Neural cell (in vitro differentiated cells): ENCODE results near the gene CCDC172. TPM values are rescaled to one million over a fixed set of nuclear protein-coding genes. Genes with fewer than 3 reads are reported as not detected.
"Not testable (repeated sequence)": the region's sequence is repeated elsewhere in the genome, so short reads cannot be mapped to it uniquely, and the experiment has no call there.

Experiments used
- H2AFZ ChIP-seq: fragments of 200-600, 300-800 bp; sonication (generic), shearing (Covaris generic); 2 replicates; pipeline ENCODE4 v1.6.0; 2014; ENCODE audit warnings: low read depth, mild to moderate bottlenecking, antibody characterized with exemption, low read length, moderate library complexity
- H3F3A ChIP-seq: fragments of 200-600 bp; shearing (Covaris generic); 2 replicates; pipeline ENCODE4 v1.6.1; 2016; ENCODE audit warnings: mild to moderate bottlenecking, moderate library complexity, mixed read lengths, antibody characterized with exemption, low read length; ENCODE audit not compliant: insufficient read depth, poor library complexity, severe bottlenecking
- H3K27ac ChIP-seq: fragments of 200-600, 300-800 bp; sonication (generic), shearing (Covaris generic); 2 replicates; pipeline ENCODE4 v1.5.1; 2014; ENCODE audit warnings: mild to moderate bottlenecking, low read length, moderate library complexity
- H3K27me3 ChIP-seq: fragments of 300-800, 200-600 bp; sonication (generic), shearing (Covaris generic); 2 replicates; pipeline ENCODE4 v1.6.0; 2014; ENCODE audit warnings: mild to moderate bottlenecking, low read depth, low read length, moderate library complexity; ENCODE audit not compliant: insufficient read depth
- H3K36me3 ChIP-seq: fragments of 300-800, 200-600 bp; sonication (generic), shearing (Covaris generic); 2 replicates; pipeline ENCODE4 v1.5.1; 2014; ENCODE audit warnings: mild to moderate bottlenecking, antibody characterized with exemption, low read length, moderate library complexity; ENCODE audit not compliant: insufficient read depth
- H3K4me2 ChIP-seq: fragments of 300-800, 200-600 bp; sonication (generic), shearing (Covaris generic); 2 replicates; pipeline ENCODE4 v1.6.0; 2014; ENCODE audit warnings: mild to moderate bottlenecking, low read length
- H3K4me3 ChIP-seq: fragments of 300-800, 200-600 bp; sonication (generic), shearing (Covaris generic); 2 replicates; pipeline ENCODE4 v1.5.1; 2014; ENCODE audit warnings: mild to moderate bottlenecking, low read length, moderate library complexity
- H3K79me2 ChIP-seq: fragments of 200-600 bp; shearing (Covaris generic); replicated peaks from 2 replicates; pipeline ENCODE4 v1.6.0; 2014; ENCODE audit warnings: mild to moderate bottlenecking, low read length, moderate library complexity; ENCODE audit not compliant: insufficient read depth
- H3K9ac ChIP-seq: fragments of 300-800, 200-600 bp; sonication (generic), shearing (Covaris generic); 2 replicates; pipeline ENCODE4 v1.6.1; 2016; ENCODE audit warnings: mild to moderate bottlenecking, low read length, mixed read lengths
- H3K9me2 ChIP-seq: fragments of 200-600 bp; shearing (Covaris generic); 2 replicates; pipeline ENCODE4 v1.6.1; 2016; ENCODE audit warnings: mild to moderate bottlenecking, low read length, mixed read lengths; ENCODE audit not compliant: insufficient read depth
- H3K9me3 ChIP-seq: fragments of 200-600, 300-800 bp; sonication (generic), shearing (Covaris generic); 2 replicates; pipeline ENCODE4 v1.6.1; 2016; ENCODE audit warnings: mild to moderate bottlenecking, mixed run types, low read length, moderate library complexity, mixed read lengths
- H4K20me1 ChIP-seq: fragments of 200-600 bp; shearing (Covaris generic); 2 replicates; pipeline ENCODE4 v1.6.1; 2016; ENCODE audit warnings: mild to moderate bottlenecking, mixed run types; ENCODE audit not compliant: insufficient read depth
- CTCF ChIP-seq: fragments of 450-650 bp; IDR thresholded peaks from 2 replicates; pipeline ENCODE4 v1.5.1; 2014; ENCODE audit warnings: antibody characterized with exemption, mild to moderate bottlenecking, moderate library complexity; ENCODE audit not compliant: poor library complexity, severe bottlenecking
- EZH2 ChIP-seq: fragments of 200-600, 300-800 bp; shearing (Covaris generic), sonication (generic); IDR thresholded peaks from 2 replicates; pipeline ENCODE4 v1.6.1; 2014; ENCODE audit warnings: antibody characterized with exemption, low read length, borderline replicate concordance, mild to moderate bottlenecking; ENCODE audit not compliant: insufficient read depth, poor library complexity, severe bottlenecking
- MXI1 ChIP-seq: fragments of 450-650 bp; conservative IDR thresholded peaks from 2 replicates; pipeline ENCODE4 v1.6.1; 2014; ENCODE audit warnings: antibody characterized with exemption, mild to moderate bottlenecking; ENCODE audit not compliant: poor library complexity, severe bottlenecking
- POLR2AphosphoS5 ChIP-seq: IDR thresholded peaks from 2 replicates; pipeline ENCODE4 v1.6.1; 2012
- RAD21 ChIP-seq: fragments of 450-650 bp; conservative IDR thresholded peaks from 2 replicates; pipeline ENCODE4 v1.6.1; 2014; ENCODE audit warnings: antibody characterized with exemption, mild to moderate bottlenecking, moderate library complexity
- SMC3 ChIP-seq: fragments of 450-650 bp; conservative IDR thresholded peaks from 2 replicates; pipeline ENCODE4 v1.6.1; 2014; ENCODE audit warnings: antibody characterized with exemption, mild to moderate bottlenecking, moderate library complexity; ENCODE audit not compliant: poor library complexity
- TAF1 ChIP-seq: IDR thresholded peaks from 2 replicates; pipeline ENCODE4 v1.6.1; 2012; ENCODE audit warnings: low read depth
- polyA plus RNA-seq: library from polyadenylated mRNA; depleted of rRNA; stranded (reverse); fragments of >200 nt; gene quantifications from 2 replicates; pipeline ENCODE4 v1.2.3, GENCODE V29; 2014
- TF ChIP-seq, protein P1 (sequence below): IDR thresholded peaks from 2 replicates; pipeline ENCODE4 v1.6.1; 2012; ENCODE audit warnings: borderline replicate concordance

Gene CCDC172
- polyA plus RNA-seq, 1 donor from 2014 or later, result not detected

- no peaks in the 10 kb centered on the region for H3K36me3 ChIP-seq
- H4K20me1 ChIP-seq, result no peaks in the 10 kb centered on the region
- no peak overlapping the region for H3K9ac ChIP-seq
Measured at GRCh38 chr10:116385994-116386809, 62.0 kb downstream of the CCDC172 start.

DNA sequence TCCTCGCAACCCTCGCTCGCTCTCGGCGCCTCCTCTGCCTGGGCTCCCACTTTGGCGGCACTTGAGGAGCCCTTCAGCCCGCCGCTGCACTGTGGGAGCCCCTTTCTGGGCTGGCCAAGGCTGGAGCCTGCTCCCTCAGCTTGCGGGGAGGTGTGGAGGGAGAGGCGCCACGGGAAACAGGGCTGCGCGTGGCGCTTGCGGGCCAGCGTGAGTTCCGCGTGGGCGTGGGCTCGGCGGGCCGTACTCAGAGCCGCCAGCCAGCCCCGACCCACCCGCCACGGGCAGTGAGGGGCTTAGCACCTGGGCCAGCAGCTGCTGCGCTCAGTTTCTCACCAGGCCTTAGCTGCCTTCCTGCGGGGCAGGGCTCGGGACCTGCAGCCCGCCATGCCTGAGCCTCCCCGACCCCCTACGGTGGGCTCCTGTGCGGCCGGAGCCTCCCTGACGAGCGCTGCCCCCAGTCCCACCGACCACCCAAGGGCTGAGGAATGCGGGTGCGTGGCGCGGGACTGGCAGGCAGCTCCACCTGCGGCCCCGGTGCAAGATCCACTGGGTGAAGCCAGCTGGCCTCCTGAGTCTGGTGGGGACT lies 69.1 kb downstream of the CCDC172 start:
- not testable (repeated sequence) for H3K9ac ChIP-seq, H3K4me2 ChIP-seq, H4K20me1 ChIP-seq, H3F3A ChIP-seq, H3K36me3 ChIP-seq, H3K9me3 ChIP-seq, H3K79me2 ChIP-seq, H2AFZ ChIP-seq, H3K27me3 ChIP-seq, H3K27ac ChIP-seq, H3K4me3 ChIP-seq, H3K9me2 ChIP-seq

More at GRCh38 chr10:116385994-116386809, 62.0 kb downstream of the CCDC172 start:
- Histone ChIP-seq H3K9me2 (no peaks in the 10 kb centered on the region), H2AFZ (no peak overlapping the region), H3K27me3 (no peaks in the 10 kb centered on the region), H3K79me2 (no peaks in the 10 kb centered on the region), H3K9me3 (no peaks in the 10 kb centered on the region), H3F3A (no peaks in the 10 kb centered on the region), H3K27ac (no peak overlapping the region), H3K4me3 (no peak overlapping the region), H3K4me2 (no peak overlapping the region)
- TF ChIP-seq, protein P1, sequence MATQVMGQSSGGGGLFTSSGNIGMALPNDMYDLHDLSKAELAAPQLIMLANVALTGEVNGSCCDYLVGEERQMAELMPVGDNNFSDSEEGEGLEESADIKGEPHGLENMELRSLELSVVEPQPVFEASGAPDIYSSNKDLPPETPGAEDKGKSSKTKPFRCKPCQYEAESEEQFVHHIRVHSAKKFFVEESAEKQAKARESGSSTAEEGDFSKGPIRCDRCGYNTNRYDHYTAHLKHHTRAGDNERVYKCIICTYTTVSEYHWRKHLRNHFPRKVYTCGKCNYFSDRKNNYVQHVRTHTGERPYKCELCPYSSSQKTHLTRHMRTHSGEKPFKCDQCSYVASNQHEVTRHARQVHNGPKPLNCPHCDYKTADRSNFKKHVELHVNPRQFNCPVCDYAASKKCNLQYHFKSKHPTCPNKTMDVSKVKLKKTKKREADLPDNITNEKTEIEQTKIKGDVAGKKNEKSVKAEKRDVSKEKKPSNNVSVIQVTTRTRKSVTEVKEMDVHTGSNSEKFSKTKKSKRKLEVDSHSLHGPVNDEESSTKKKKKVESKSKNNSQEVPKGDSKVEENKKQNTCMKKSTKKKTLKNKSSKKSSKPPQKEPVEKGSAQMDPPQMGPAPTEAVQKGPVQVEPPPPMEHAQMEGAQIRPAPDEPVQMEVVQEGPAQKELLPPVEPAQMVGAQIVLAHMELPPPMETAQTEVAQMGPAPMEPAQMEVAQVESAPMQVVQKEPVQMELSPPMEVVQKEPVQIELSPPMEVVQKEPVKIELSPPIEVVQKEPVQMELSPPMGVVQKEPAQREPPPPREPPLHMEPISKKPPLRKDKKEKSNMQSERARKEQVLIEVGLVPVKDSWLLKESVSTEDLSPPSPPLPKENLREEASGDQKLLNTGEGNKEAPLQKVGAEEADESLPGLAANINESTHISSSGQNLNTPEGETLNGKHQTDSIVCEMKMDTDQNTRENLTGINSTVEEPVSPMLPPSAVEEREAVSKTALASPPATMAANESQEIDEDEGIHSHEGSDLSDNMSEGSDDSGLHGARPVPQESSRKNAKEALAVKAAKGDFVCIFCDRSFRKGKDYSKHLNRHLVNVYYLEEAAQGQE, result no peak
- TF ChIP-seq RAD21 (peak; percentile 87), CTCF (peak; percentile 78), SMC3 (peak; percentile 90)

DNA sequence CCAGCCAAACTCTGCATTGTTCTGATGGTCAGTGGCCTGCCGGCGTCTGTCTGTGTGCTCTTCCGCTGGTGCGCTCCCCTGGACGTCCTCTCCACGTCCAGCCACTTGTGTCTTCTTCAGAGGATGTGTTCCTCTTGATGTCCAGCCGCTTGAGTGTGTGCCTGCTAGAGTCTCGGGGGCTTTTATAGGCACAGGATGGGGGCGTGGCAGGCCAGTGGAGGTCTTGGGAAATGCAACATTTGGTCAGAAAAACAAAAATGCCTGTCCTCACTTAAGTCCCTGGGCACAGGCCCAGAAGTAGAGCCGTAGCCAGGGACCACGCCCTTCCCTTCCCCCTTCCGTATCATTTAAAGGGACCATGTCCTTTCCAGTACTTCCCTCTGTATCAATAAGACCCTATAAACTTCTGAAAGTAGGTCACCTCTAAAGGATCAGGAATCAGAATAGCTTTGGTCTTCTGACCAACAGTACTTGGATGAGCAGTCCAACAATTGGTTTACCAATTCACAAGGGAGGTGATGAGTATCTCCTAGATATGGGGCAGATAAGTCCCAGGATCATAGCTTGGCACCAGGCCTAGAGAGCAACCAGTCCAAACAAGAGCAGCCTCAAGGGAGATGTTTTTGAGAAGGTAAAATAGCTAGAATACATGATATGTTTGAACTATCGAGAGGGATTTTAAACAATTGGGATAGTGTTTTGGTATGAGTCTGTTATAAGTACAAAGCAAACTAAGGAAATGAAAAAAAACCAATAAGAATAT lies 71.2 kb downstream of the CCDC172 start:
- Histone ChIP-seq H3K79me2 (no peaks in the 10 kb centered on the region), H3F3A (no peaks in the 10 kb centered on the region)

More for the DNA sequence above, 71.2 kb downstream of the CCDC172 start:
- TF ChIP-seq TAF1 (no peak), POLR2AphosphoS5 (no peak), MXI1 (no peak), EZH2 (no peak)
- TF ChIP-seq, protein P1, result no peak
- Histone ChIP-seq H3K27me3 (no peaks in the 10 kb centered on the region), H3K4me3 (no peak overlapping the region), H2AFZ (no peak overlapping the region), H3K36me3 (no peaks in the 10 kb centered on the region), H3K4me2 (no peak overlapping the region), H3K27ac (no peak overlapping the region), H3K9ac (no peak overlapping the region), H3K9me2 (no peaks in the 10 kb centered on the region), H3K9me3 (no peaks in the 10 kb centered on the region), H4K20me1 (no peaks in the 10 kb centered on the region)
